ENCODE measurements around the gene ZDHHC22. TPM values are rescaled to one million over a fixed set of nuclear protein-coding genes. Genes with fewer than 3 reads are reported as not detected.

Gene ZDHHC22
- total RNA-seq, 1 donor from 2014 or later = 0.16 TPM

DNA sequence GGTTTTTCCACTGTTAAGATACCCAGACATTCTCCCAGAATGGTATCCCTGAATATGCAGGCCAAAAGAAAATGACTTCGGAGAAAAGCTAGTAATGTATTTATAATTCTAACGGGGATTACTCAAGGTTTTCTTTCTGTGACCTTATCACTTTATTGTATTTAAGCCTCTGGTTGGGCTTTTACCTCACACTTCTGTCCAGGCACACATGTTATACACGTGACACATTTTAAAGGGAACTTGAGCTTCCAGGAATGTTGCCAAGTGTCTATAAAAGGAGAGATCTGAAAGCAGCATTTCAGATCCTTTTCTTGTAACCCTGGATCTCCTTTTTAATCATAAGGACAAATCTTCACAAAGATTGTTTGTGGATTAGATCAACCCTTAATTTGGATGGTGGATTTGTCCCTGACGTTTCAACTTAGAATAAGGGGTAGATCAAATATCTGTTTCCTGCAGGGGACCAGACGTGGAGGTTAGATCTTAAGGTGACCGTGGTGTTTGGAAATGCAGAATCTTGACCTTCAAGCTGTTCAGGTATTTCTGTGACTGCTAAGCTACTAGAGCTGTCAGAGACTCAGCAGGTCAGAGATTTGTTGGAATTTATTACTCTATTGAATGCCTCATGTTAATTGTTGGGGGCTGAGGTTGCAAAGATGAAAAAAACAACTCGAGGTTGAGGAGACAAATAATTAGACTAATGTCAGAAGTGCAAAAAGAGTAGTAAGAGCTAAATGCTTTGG, 42.0 kb downstream of the ZDHHC22 start:
- no peaks in the 10 kb centered on the region for H3K27me3 Mint-ChIP-seq (ENCODE audit: unreplicated experiment)
- TF ChIP-seq, protein P1, sequence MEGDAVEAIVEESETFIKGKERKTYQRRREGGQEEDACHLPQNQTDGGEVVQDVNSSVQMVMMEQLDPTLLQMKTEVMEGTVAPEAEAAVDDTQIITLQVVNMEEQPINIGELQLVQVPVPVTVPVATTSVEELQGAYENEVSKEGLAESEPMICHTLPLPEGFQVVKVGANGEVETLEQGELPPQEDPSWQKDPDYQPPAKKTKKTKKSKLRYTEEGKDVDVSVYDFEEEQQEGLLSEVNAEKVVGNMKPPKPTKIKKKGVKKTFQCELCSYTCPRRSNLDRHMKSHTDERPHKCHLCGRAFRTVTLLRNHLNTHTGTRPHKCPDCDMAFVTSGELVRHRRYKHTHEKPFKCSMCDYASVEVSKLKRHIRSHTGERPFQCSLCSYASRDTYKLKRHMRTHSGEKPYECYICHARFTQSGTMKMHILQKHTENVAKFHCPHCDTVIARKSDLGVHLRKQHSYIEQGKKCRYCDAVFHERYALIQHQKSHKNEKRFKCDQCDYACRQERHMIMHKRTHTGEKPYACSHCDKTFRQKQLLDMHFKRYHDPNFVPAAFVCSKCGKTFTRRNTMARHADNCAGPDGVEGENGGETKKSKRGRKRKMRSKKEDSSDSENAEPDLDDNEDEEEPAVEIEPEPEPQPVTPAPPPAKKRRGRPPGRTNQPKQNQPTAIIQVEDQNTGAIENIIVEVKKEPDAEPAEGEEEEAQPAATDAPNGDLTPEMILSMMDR (IDR thresholded peaks at IDR 0.05) = no peak
- H3K4me1 Mint-ChIP-seq (ENCODE audit: unreplicated experiment) = peaks cover 29% of the 10 kb centered on the region
- no peaks in the 10 kb centered on the region for H3K9me3 Mint-ChIP-seq (ENCODE audit: unreplicated experiment)
- H3K27ac Mint-ChIP-seq (ENCODE audit: unreplicated experiment) = peak overlapping the region; percentile 97
- no peaks in the 10 kb centered on the region for H3K36me3 Mint-ChIP-seq (ENCODE audit: unreplicated experiment)
- no peak for DNase-seq (ENCODE audit: extremely low spot score, unreplicated experiment)
- peak overlapping the region; percentile 99 for H3K4me3 Mint-ChIP-seq (ENCODE audit: unreplicated experiment)

DNA sequence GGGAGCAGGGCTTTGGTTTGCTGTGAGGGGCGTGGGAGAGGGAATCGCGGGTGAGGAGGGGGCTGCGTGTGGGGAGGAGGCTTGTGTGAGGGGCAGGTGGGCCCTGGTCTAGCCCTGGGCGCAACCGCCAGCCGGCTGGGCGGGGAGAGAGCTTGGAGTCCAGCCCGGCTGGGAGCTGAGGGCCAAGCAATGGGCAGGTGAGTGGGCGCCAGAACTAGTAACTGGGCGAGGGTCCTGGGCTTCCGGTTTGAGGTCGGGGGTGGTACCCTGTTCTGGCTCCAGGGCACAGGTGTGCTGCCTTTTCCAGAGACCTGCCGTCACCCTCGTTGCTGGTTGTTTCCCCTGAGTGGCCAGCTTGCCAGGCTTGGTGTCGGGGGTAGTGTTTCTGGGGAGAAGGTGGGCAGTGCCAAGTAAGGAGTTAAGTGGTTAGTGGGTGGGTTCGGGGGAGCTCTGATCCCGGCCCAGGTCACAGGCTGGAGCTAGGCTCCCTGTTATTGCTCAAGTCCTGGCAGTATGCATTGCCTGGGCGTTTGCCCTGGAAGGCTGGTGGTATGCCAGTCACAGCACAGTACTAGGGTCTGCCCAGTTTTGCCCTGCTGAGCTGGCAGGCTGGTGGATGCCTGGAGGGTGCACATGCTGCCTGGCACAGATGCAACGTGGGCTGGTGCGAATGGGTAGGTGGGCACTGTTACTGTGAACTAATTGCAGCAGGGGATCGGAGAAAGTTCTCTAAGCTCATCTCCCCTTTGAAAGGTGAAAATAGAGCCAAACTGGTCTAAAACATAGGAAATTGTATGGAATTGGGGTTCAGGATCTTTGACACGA, 42.9 kb downstream of the ZDHHC22 start:
- Mint-ChIP-seq H3K27me3 (ENCODE audit: unreplicated experiment) (no peaks in the 10 kb centered on the region), H3K9me3 (ENCODE audit: unreplicated experiment) (no peaks in the 10 kb centered on the region), H3K36me3 (ENCODE audit: unreplicated experiment) (no peaks in the 10 kb centered on the region), H3K27ac (ENCODE audit: unreplicated experiment) (peak overlapping the region; percentile 97), H3K4me1 (ENCODE audit: unreplicated experiment) (peaks cover 30% of the 10 kb centered on the region), H3K4me3 (ENCODE audit: unreplicated experiment) (peak overlapping the region; percentile 99)
- peak; percentile 86 for DNase-seq (ENCODE audit: extremely low spot score, unreplicated experiment)
- TF ChIP-seq, protein P1 (IDR thresholded peaks at IDR 0.05) = no peak

DNA sequence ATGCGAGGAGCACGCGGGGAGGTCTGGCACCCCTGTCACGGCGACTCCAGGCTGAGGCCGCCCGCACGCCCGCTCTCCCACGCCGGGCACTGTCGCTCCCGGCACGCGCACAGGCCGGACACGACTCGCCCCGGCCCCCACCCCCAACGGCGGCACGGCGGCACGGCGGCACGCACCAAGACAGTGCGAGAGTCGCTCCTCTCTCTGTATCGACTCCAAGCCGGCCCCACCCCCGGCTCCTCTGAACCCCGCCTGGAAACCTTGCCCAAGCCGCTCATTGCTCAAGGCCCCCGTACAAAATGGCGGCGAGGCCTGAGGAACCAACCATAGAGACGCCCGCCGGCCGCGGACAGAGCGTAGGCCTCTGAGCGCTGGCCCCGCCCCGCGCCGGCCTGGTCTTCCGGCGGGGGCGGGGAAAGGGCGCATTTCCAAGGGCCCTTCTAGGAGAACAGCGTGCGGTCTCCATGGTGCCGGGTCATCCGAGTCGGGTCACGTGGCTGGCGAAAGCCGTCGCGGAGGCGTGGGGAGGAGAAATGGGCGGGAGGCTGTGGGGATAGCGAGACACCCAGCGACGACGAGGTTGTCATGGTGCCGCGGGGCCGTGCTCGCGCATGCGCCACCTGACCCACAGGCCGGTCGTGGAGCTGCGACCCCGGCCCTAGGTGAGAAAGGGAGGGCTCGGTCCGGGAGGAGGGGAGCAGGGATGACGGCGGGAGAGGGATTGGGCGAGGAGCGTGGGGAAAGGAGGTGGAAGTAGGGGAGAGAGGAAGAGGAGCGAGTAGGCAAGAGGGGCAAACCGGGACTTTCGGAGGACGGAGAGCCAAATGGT, 43.7 kb downstream of the ZDHHC22 start, which contains the start of gene CIPC:
CIPC (plus strand) TSS at position 559 of the 829 bp plus-strand sequence. CDS start 7,451 bp downstream, outside the sequence.
- Mint-ChIP-seq H3K27ac (ENCODE audit: unreplicated experiment) (peak within 1 kb of the TSS; percentile 97), H3K4me1 (ENCODE audit: unreplicated experiment) (peaks cover 30% of the 10 kb centered on the region), H3K36me3 (ENCODE audit: unreplicated experiment) (no peaks in the 10 kb centered on the region), H3K27me3 (ENCODE audit: unreplicated experiment) (no peaks in the 10 kb centered on the region), H3K4me3 (ENCODE audit: unreplicated experiment) (peak within 1 kb of the TSS; percentile 99), H3K9me3 (ENCODE audit: unreplicated experiment) (no peaks in the 10 kb centered on the region)
- TF ChIP-seq, protein P1 (IDR thresholded peaks at IDR 0.05) = no peak
- DNase-seq (ENCODE audit: extremely low spot score, unreplicated experiment) = peak; percentile 100

DNA sequence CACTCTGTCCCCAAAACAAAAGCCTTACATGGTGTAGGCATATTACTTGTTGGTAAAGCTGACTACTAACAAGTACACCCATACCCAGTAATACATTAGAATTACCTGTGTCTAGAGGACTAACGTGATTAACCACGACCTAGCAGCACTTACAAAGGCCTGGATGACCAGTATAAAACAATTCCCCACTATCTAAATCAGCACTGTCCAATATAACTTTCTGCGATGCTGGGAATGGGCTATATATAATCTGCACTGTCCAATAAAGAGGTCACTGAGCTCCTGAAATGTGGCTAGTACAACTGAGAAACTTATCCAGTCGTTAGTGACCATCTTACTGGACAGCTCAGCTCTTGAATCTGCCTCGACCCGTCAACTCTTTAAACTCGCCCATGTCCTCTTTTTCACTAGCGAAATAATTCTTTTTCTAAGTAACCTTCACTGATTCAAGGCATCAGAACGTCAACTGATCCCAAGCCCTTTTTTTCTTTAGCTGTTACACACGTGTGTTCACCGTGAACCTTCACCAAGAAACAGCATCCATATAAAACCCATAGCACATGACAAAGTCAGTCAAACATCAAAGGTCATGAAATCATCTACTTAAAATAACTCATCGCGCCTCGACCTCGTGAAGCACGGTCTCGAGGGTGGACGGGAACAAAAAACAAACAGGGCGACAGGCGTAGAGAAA, 44.4 kb downstream of the ZDHHC22 start:
- no peaks in the 10 kb centered on the region for H3K27me3 Mint-ChIP-seq (ENCODE audit: unreplicated experiment)
- no peaks in the 10 kb centered on the region for H3K9me3 Mint-ChIP-seq (ENCODE audit: unreplicated experiment)
- TF ChIP-seq, protein P1 (IDR thresholded peaks at IDR 0.05) = no peak
- H3K4me1 Mint-ChIP-seq (ENCODE audit: unreplicated experiment) = peaks cover 30% of the 10 kb centered on the region
- no peaks in the 10 kb centered on the region for H3K36me3 Mint-ChIP-seq (ENCODE audit: unreplicated experiment)
- H3K4me3 Mint-ChIP-seq (ENCODE audit: unreplicated experiment) = peak overlapping the region; percentile 99
- DNase-seq (ENCODE audit: extremely low spot score, unreplicated experiment) = no peak
- H3K27ac Mint-ChIP-seq (ENCODE audit: unreplicated experiment) = peak overlapping the region; percentile 97

Data from osteocyte (in vitro differentiated cells).